Measurements from ENCODE around the gene FZR1. TPM values are rescaled to one million over a fixed set of nuclear protein-coding genes. Genes with fewer than 3 reads are reported as not detected.

FZR1 gene
- total and polyA plus RNA-seq, 2 of the 4 experiments (the other 2 are of a cell fraction) = 21.5 to 47.8 TPM

DNA sequence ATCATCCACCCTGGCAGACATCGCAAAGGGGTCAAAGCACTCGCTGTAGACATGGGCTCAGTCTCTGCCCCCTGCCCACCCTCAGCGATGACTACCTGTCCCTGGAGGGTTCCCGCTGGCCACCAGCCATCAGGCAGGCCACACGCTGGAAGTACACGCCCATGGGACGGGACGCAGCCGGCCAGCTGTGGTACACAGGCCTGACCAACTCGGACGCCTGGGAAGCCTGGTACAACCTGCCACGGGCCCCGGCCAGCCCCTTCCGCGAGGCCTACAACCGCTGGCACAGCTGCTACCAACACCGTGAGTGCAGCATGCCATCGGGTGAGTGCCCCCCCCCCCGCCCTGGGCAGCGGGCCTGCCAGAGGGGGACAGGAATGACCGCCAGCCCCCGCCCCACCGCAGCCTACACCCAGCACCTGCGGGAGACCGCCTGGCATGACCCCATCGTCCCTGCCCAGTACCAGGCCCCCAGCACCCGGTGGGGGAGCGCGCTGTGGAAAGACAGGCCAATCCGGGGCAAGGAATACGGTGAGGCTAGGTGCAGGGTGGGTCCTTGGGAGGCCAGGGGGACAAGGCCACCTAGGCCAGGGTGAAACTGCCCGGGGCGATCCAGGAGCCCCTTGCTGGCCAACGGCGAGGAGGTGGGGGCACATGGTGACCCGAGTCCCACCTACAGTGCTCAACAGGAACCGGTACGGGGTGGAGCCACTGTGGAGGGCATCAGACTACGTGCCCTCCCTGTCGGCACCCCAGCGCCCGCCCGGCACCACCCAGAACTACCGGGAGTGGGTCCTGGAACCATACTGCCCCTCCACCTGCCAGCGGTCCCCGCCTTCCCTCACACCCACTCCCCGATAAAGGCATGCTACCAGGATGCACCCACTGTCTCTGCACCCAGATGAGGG, 37.3 kb downstream of the FZR1 start (continued):
- no peak for TF ChIP-seq CHD1 (IDR thresholded peaks at IDR 0.05; ENCODE audit: low read depth, low read length)

DNA sequence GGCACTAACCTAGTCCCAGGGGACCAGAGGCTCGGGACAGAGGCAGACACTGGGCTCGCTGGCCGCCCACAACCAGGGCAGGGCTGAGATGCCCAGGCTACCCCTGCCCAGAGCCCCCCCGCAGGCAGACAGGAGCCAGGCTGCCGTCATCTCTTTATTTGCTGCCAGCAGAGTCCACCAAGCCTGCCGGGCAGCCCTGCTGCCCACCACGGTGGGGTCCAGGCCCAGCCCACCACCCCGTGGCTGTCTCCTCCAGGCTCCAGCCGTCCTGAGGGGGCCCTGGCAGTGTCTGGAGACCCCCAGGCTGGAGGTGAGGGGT, 37.9 kb downstream of the FZR1 start:
- Histone ChIP-seq H3K18ac (ENCODE audit: low read depth, low read length) (no peak overlapping the region), H3K56ac (ENCODE audit: extremely low read depth, insufficient read depth, low read length) (no peak overlapping the region), H2BK120ac (ENCODE audit: low read depth, low read length) (no peak overlapping the region), H4K20me1 (ENCODE audit: insufficient read depth, low read length) (peaks cover 30% of the 10 kb centered on the region), H3K9me3 (ENCODE audit: control insufficient read depth, insufficient read depth, low read length) (no peaks in the 10 kb centered on the region), H2BK20ac (ENCODE audit: low read depth, low read length) (no peak overlapping the region), H4K5ac (ENCODE audit: low read depth, low read length) (no peak overlapping the region), H3K4me2 (ENCODE audit: low read depth, low read length) (no peak overlapping the region), H3K9me1 (ENCODE audit: insufficient read depth, low read length) (no peaks in the 10 kb centered on the region), H3K79me1 (ENCODE audit: low read depth in 1 of 2, low read length in 2 of 2) (peaks cover 6 to 24% of the 10 kb centered on the region in 2 experiments; a peak in 2 of 4 replicates), H3K4ac (ENCODE audit: low read depth, low read length) (no peak overlapping the region), H4K8ac (ENCODE audit: low read depth in 2 of 2, low read length in 2 of 2) (no peak overlapping the region), H3K23ac (ENCODE audit: low read depth, low read length) (no peak overlapping the region), H3K4me1 (ENCODE audit: control insufficient read depth, insufficient read depth, low read length) (no peaks in the 10 kb centered on the region), H2BK5ac (ENCODE audit: low read depth, low read length, poor library complexity, severe bottlenecking) (no peak overlapping the region), H4K91ac (ENCODE audit: insufficient read depth, low read depth, low read length) (no peak overlapping the region), H2AK9ac (replicated peaks; ENCODE audit: low read depth, low read length, poor library complexity) (peak overlapping the region; percentile 61), H2AK5ac (ENCODE audit: low read depth, low read length) (no peak overlapping the region), H2AFZ (replicated peaks; ENCODE audit: low read length, poor library complexity) (no peak overlapping the region), H3K27ac (ENCODE audit: insufficient read depth, low read length) (no peak overlapping the region), H3K14ac (replicated peaks; ENCODE audit: low read depth, low read length) (no peak overlapping the region), H3K36me3 (ENCODE audit: control insufficient read depth, insufficient read depth, low read length) (peaks cover 28% of the 10 kb centered on the region), H3K27me3 (ENCODE audit: control insufficient read depth, insufficient read depth, low read length) (no peaks in the 10 kb centered on the region), H3K9ac (ENCODE audit: low read depth, low read length) (no peak overlapping the region), H3K4me3 (ENCODE audit: insufficient read depth, low read depth, low read length) (no peak overlapping the region), H2BK15ac (ENCODE audit: low read depth, low read length) (no peak overlapping the region)
- intact Hi-C loops (cut with micrococcal nuclease) = no loop called here
- no peak for ATAC-seq (ENCODE audit: low read depth)
- ChIA-PET POLR2A (ENCODE audit: unreplicated experiment) (no interaction called here), CTCF (no interaction called here)
- TF ChIP-seq, protein P1, sequence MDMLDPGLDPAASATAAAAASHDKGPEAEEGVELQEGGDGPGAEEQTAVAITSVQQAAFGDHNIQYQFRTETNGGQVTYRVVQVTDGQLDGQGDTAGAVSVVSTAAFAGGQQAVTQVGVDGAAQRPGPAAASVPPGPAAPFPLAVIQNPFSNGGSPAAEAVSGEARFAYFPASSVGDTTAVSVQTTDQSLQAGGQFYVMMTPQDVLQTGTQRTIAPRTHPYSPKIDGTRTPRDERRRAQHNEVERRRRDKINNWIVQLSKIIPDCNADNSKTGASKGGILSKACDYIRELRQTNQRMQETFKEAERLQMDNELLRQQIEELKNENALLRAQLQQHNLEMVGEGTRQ (IDR thresholded peaks at IDR 0.05; ENCODE audit: low read depth, low read length) = no peak
- no TSS peak for BruUV-seq (replicated peaks)
- in situ Hi-C loops (cut with MboI; ENCODE audit: low sequenced_read_pairs) = no loop called here
- no CpG with 5 or more reads among the region's 9 CpGs for WGBS, 2 experiments (ENCODE audit: extremely low coverage in 2 of 2, insufficient read length in 1 of 2)
- no peak for DNase-seq
- dilution Hi-C loops (cut with HindIII; ENCODE audit: low sequenced_read_pairs, unreplicated experiment) = no loop called here

All from IMR-90 (cell line).